Duodenal mucosa (tissue), 2 donors: ENCODE results near the gene SETD1B.
"Not testable (repeated sequence)": the region's sequence is repeated elsewhere in the genome, so short reads cannot be mapped to it uniquely, and the experiment has no call there.

Experiments used
- H3K27ac ChIP-seq: one replicate; pipeline ENCODE4 v1.7.0; 2013; ENCODE audit warnings: low read depth, low read length
- H3K27me3 ChIP-seq, 2 donors: one replicate each; pipeline ENCODE4 v1.7.0; 2013; ENCODE audit warnings: low read length in 2 of 2, control low read depth in 1 of 2; ENCODE audit not compliant: insufficient read depth in 2 of 2, control insufficient read depth in 1 of 2
- H3K36me3 ChIP-seq, 2 donors: one replicate each; pipeline ENCODE4 v1.7.0; 2013; ENCODE audit warnings: low read length in 2 of 2, control low read depth in 1 of 2; ENCODE audit not compliant: insufficient read depth in 2 of 2, control insufficient read depth in 1 of 2
- H3K4me1 ChIP-seq, 2 donors: one replicate each; pipeline ENCODE4 v1.7.0; 2013; ENCODE audit warnings: low read length in 2 of 2, control low read depth in 1 of 2; ENCODE audit not compliant: insufficient read depth in 2 of 2, control insufficient read depth in 1 of 2
- H3K4me3 ChIP-seq, 2 donors: one replicate each; pipeline ENCODE4 v1.7.0; 2013; ENCODE audit warnings: low read length in 2 of 2, low read depth in 1 of 2
- H3K9ac ChIP-seq, 2 donors: one replicate each; pipeline ENCODE4 v1.7.0; 2013; ENCODE audit warnings: low read length in 2 of 2, low read depth in 1 of 2
- H3K9me3 ChIP-seq, 2 donors: one replicate each; pipeline ENCODE4 v1.7.0; 2013; ENCODE audit warnings: low read length in 2 of 2, control low read depth in 1 of 2; ENCODE audit not compliant: control insufficient read depth in 1 of 2

SETD1B gene

GRCh38 chr12:121803861-121804416, at the start of gene SETD1B:
Gene SETD1B (plus strand): TSS chr12:121804009. CDS start chr12:121804738, 729 bp downstream.
- H3K4me3 ChIP-seq = peak within 1 kb of the TSS; percentile 83 to 87
- peak within 1 kb of the TSS; percentile 100 for H3K27ac ChIP-seq
- peaks cover 26 to 29% of the 10 kb centered on the region in 2 donors for H3K4me1 ChIP-seq
- peaks cover 6 to 15% of the 10 kb centered on the region in 2 donors for H3K36me3 ChIP-seq
- peak within 1 kb of the TSS; percentile 85 to 98 for H3K9ac ChIP-seq
- no peaks in the 10 kb centered on the region for H3K9me3 ChIP-seq
- H3K27me3 ChIP-seq = no peaks in the 10 kb centered on the region

- H3K27me3 ChIP-seq = no peaks in the 10 kb centered on the region
- H3K36me3 ChIP-seq = peaks cover 0 to 3% of the 10 kb centered on the region in 2 donors
- H3K9me3 ChIP-seq = no peaks in the 10 kb centered on the region
- H3K9ac ChIP-seq = no peak overlapping the region
- no peaks in the 10 kb centered on the region for H3K4me1 ChIP-seq
- H3K4me3 ChIP-seq = no peak overlapping the region
- no peak overlapping the region for H3K27ac ChIP-seq
These were observed 49.0 kb upstream of the SETD1B start for GRCh38 chr12:121754836-121755235.

GRCh38 chr12:121755591-121755990, 48.2 kb upstream of the SETD1B start:
- H3K9me3 ChIP-seq = no peaks in the 10 kb centered on the region
- H3K9ac ChIP-seq = no peak overlapping the region
- no peaks in the 10 kb centered on the region for H3K36me3 ChIP-seq
- no peaks in the 10 kb centered on the region for H3K27me3 ChIP-seq
- no peaks in the 10 kb centered on the region for H3K4me1 ChIP-seq
- no peak overlapping the region for H3K27ac ChIP-seq
- no peak overlapping the region for H3K4me3 ChIP-seq

GRCh38 chr12:121758536-121758935, 45.3 kb upstream of the SETD1B start:
- not testable (repeated sequence) for H3K4me3 ChIP-seq, H3K4me1 ChIP-seq, H3K27me3 ChIP-seq, H3K27ac ChIP-seq, H3K36me3 ChIP-seq, H3K9me3 ChIP-seq, H3K9ac ChIP-seq

GRCh38 chr12:121762269-121762668, 41.5 kb upstream of the SETD1B start:
- Histone ChIP-seq H3K27me3 (no peaks in the 10 kb centered on the region), H3K36me3 (no peaks in the 10 kb centered on the region), H3K9me3 (no peaks in the 10 kb centered on the region), H3K4me1 (no peaks in the 10 kb centered on the region), H3K9ac (no peak overlapping the region), H3K4me3 (no peak overlapping the region), H3K27ac (no peak overlapping the region)

- Histone ChIP-seq H3K27me3 (no peaks in the 10 kb centered on the region), H3K4me1 (peaks cover 4 to 5% of the 10 kb centered on the region in 2 donors), H3K36me3 (no peaks in the 10 kb centered on the region), H3K4me3 (no peak overlapping the region), H3K9ac (no peak overlapping the region), H3K27ac (no peak overlapping the region), H3K9me3 (no peaks in the 10 kb centered on the region)
These were observed 39.0 kb upstream of the SETD1B start for GRCh38 chr12:121764808-121765207.

- H3K36me3 ChIP-seq = no peaks in the 10 kb centered on the region
- H3K27ac ChIP-seq = no peak overlapping the region
- H3K9me3 ChIP-seq = no peaks in the 10 kb centered on the region
- H3K9ac ChIP-seq = no peak overlapping the region
- H3K4me3 ChIP-seq = no peak overlapping the region
- peaks cover 10 to 11% of the 10 kb centered on the region in 2 donors for H3K4me1 ChIP-seq
- no peaks in the 10 kb centered on the region for H3K27me3 ChIP-seq
These were observed 38.2 kb upstream of the SETD1B start for GRCh38 chr12:121765573-121765972.

- Histone ChIP-seq H3K4me1 (peaks cover 15 to 16% of the 10 kb centered on the region in 2 donors), H3K27ac (no peak overlapping the region)
These were observed 37.3 kb upstream of the SETD1B start for GRCh38 chr12:121766290-121767039.

GRCh38 chr12:121767525-121768016, 36.2 kb upstream of the SETD1B start:
- Histone ChIP-seq H3K27ac (no peak overlapping the region), H3K27me3 (no peaks in the 10 kb centered on the region), H3K9ac (no peak overlapping the region), H3K4me1 (peaks cover 16 to 19% of the 10 kb centered on the region in 2 donors), H3K36me3 (no peaks in the 10 kb centered on the region), H3K4me3 (no peak overlapping the region), H3K9me3 (no peaks in the 10 kb centered on the region)

More at GRCh38 chr12:121766290-121767039, 37.3 kb upstream of the SETD1B start:
- Histone ChIP-seq H3K9me3 (no peaks in the 10 kb centered on the region), H3K27me3 (no peaks in the 10 kb centered on the region), H3K4me3 (no peak overlapping the region), H3K9ac (no peak overlapping the region), H3K36me3 (no peaks in the 10 kb centered on the region)

GRCh38 chr12:121769297-121769830, 34.4 kb upstream of the SETD1B start:
- no peaks in the 10 kb centered on the region for H3K27me3 ChIP-seq
- H3K4me1 ChIP-seq = peaks cover 21 to 24% of the 10 kb centered on the region in 2 donors
- H3K36me3 ChIP-seq = no peaks in the 10 kb centered on the region
- no peak overlapping the region for H3K9ac ChIP-seq
- H3K27ac ChIP-seq = no peak overlapping the region
- H3K4me3 ChIP-seq = no peak overlapping the region
- no peaks in the 10 kb centered on the region for H3K9me3 ChIP-seq
